Esophagus squamous epithelium (tissue), 4 donors: ENCODE measurements around the gene HINT2.

Source experiments
- CTCF ChIP-seq, 6 experiments: fragments of 450-650 bp in 4 of 6; fragments of 200-600 bp in 2 of 6; sonication (generic) in 2 of 6; IDR thresholded peaks; one replicate each; pipeline ENCODE4 v1.5.1; 2016 to 2019; ENCODE audit warnings: antibody characterized with exemption in 6 of 6, mild to moderate bottlenecking in 4 of 6, moderate library complexity in 4 of 6
- POLR2A ChIP-seq, 4 donors: fragments of 450-650 bp; IDR thresholded peaks; one replicate each; pipeline ENCODE4 v1.6.1; 2017; ENCODE audit warnings: antibody characterized with exemption in 4 of 4, mild to moderate bottlenecking in 4 of 4, moderate library complexity in 3 of 4

- TF ChIP-seq POLR2A (IDR thresholded peaks at IDR 0.05) (no peak), CTCF (IDR thresholded peaks at IDR 0.05) (peak; percentile 67 to 89 (median 85))
Measured at GRCh38 chr9:35790385-35791296, 24.2 kb downstream of the HINT2 start.
